Measurements from ENCODE around the gene GOLGA6A.

GOLGA6A gene

DNA sequence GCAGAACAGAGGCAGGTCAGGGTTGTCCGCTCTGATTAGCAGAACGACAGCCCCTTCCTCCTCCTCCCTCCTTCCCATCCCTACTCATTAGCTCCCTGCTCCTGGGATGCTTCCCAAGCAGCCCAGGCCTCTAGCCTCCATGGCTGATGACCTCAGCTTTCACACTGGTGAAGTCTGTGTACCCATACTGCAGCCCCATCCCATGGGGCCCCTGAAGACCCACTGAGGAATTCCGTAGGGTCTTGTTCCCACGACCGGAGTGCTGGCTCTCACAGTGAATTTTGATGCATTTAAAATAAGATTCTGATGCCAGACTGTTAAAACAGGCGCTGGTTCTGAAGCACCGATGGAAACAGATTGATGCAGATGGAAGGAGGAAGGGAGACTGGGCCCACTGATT, 36.1 kb downstream of the GOLGA6A start:
- H3K4me1 Mint-ChIP-seq: peaks cover 49% of the 10 kb centered on the region
- peaks cover 2% of the 10 kb centered on the region for H3K27me3 Mint-ChIP-seq (ENCODE audit: low read depth, poor library complexity)

GRCh38 chr15:74045636-74046274, 36.6 kb downstream of the GOLGA6A start:
- Mint-ChIP-seq H3K27me3 (ENCODE audit: low read depth, poor library complexity) (peaks cover 6% of the 10 kb centered on the region), H3K9me3 (no peaks in the 10 kb centered on the region), H3K4me1 (peaks cover 53% of the 10 kb centered on the region), H3K4me3 (no peak overlapping the region), H3K36me3 (ENCODE audit: low read depth) (peaks cover 7% of the 10 kb centered on the region), H3K27ac (no peak overlapping the region)
- TF ChIP-seq, protein P1, sequence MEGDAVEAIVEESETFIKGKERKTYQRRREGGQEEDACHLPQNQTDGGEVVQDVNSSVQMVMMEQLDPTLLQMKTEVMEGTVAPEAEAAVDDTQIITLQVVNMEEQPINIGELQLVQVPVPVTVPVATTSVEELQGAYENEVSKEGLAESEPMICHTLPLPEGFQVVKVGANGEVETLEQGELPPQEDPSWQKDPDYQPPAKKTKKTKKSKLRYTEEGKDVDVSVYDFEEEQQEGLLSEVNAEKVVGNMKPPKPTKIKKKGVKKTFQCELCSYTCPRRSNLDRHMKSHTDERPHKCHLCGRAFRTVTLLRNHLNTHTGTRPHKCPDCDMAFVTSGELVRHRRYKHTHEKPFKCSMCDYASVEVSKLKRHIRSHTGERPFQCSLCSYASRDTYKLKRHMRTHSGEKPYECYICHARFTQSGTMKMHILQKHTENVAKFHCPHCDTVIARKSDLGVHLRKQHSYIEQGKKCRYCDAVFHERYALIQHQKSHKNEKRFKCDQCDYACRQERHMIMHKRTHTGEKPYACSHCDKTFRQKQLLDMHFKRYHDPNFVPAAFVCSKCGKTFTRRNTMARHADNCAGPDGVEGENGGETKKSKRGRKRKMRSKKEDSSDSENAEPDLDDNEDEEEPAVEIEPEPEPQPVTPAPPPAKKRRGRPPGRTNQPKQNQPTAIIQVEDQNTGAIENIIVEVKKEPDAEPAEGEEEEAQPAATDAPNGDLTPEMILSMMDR (IDR thresholded peaks at IDR 0.05): no peak
- DNase-seq: no peak

More for the DNA sequence above, 36.1 kb downstream of the GOLGA6A start:
- H3K9me3 Mint-ChIP-seq: no peaks in the 10 kb centered on the region
- H3K4me3 Mint-ChIP-seq: no peak overlapping the region
- no peak overlapping the region for H3K27ac Mint-ChIP-seq
- H3K36me3 Mint-ChIP-seq (ENCODE audit: low read depth): peaks cover 7% of the 10 kb centered on the region
- DNase-seq: no peak
- TF ChIP-seq, protein P1 (IDR thresholded peaks at IDR 0.05): no peak

GRCh38 chr15:74045184-74045583, 37.2 kb downstream of the GOLGA6A start:
- Mint-ChIP-seq H3K27me3 (ENCODE audit: low read depth, poor library complexity) (peaks cover 6% of the 10 kb centered on the region), H3K4me1 (peaks cover 55% of the 10 kb centered on the region), H3K9me3 (no peaks in the 10 kb centered on the region), H3K4me3 (no peak overlapping the region), H3K27ac (no peak overlapping the region), H3K36me3 (ENCODE audit: low read depth) (peaks cover 7% of the 10 kb centered on the region)
- TF ChIP-seq, protein P1 (IDR thresholded peaks at IDR 0.05): no peak
- no peak for DNase-seq

GRCh38 chr15:74044267-74045110, 37.9 kb downstream of the GOLGA6A start:
- peaks cover 7% of the 10 kb centered on the region for H3K36me3 Mint-ChIP-seq (ENCODE audit: low read depth)
- H3K4me3 Mint-ChIP-seq: no peak overlapping the region
- H3K9me3 Mint-ChIP-seq: no peaks in the 10 kb centered on the region

GRCh38 chr15:74043425-74044266, 38.7 kb downstream of the GOLGA6A start:
- Mint-ChIP-seq H3K4me3 (no peak overlapping the region), H3K27ac (no peak overlapping the region), H3K9me3 (no peaks in the 10 kb centered on the region), H3K4me1 (peaks cover 67% of the 10 kb centered on the region), H3K36me3 (ENCODE audit: low read depth) (peaks cover 7% of the 10 kb centered on the region), H3K27me3 (ENCODE audit: low read depth, poor library complexity) (peaks cover 8% of the 10 kb centered on the region)
- TF ChIP-seq, protein P1 (IDR thresholded peaks at IDR 0.05): no peak
- DNase-seq: no peak

More at GRCh38 chr15:74044267-74045110, 37.9 kb downstream of the GOLGA6A start:
- TF ChIP-seq, protein P1 (IDR thresholded peaks at IDR 0.05): no peak
- H3K4me1 Mint-ChIP-seq: peaks cover 61% of the 10 kb centered on the region
- peaks cover 6% of the 10 kb centered on the region for H3K27me3 Mint-ChIP-seq (ENCODE audit: low read depth, poor library complexity)
- DNase-seq: no peak
- H3K27ac Mint-ChIP-seq: no peak overlapping the region
